SK-N-DZ (cell line): ENCODE measurements around the gene ZBTB44.

Experiments
- small RNA-seq, 2 experiments: library from RNA; depleted of rRNA; stranded (forward); fragments of <200 nt; gene quantifications; one replicate each; pipeline ENCODE3, GENCODE V24; 2014

ZBTB44 gene

Small RNA genes within 50 kb of the gene (small RNA-seq; reads per million reads assigned to genes)
- gene RN7SL778P = 0.03 to 0.44 reads per million in 2 experiments
